ENCODE measurements around the gene EVPL. TPM values are rescaled to one million over a fixed set of nuclear protein-coding genes. Genes with fewer than 3 reads are reported as not detected.
A peak's percentile ranks its signal among the peaks of the same experiment; 100 is the strongest.
"Not testable (repeated sequence)": the region's sequence is repeated elsewhere in the genome, so short reads cannot be mapped to it uniquely, and the experiment has no call there.

Gene EVPL
- total RNA-seq, 2 experiments from 2014 or later: 0.16 to 0.34 TPM

DNA sequence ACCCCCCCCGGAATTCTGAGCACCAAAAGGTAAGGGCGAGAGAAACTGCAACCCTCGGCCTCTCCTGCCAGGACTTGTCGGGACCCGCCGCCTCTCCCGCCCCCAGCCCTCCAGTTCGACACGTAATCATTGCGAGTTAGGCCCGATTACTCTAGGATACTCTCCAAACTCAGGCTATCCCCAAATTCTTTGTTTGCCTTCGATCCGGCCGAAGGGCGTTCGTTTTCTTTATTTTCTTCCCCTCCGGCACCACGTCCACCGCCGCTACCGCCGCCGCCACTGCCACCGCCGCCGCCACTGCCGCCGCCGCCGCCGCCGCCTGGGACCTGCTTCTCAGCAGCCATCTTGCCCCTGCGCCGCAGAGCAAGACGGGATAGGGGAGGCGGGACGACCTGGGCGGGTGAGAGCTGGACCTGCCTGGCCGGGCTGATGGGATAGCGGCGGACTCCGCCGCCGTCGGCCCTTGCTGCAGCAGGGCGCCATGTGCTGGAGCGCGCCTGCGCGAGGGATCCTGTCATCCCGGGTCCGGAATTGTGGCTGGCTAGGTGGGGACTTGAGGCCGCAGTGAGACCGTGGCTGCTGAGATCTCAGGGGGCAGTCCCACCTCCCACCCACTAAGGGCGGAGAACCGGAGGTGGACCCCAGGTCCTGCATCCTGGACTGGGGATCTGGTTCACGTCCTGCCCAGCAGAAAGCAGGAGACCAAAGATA lies 45.2 kb upstream of the EVPL start, which contains the start of gene SRP68:
SRP68 (minus strand) TSS at position 370 of the 711 bp plus-strand sequence; CDS start at position 344, 26 bp downstream.
- Mint-ChIP-seq H3K36me3 (ENCODE audit: low read depth) (peaks cover 15% of the 10 kb centered on the region), H3K4me3 (peak within 1 kb of the TSS; percentile 92), H3K27ac (peak within 1 kb of the TSS; percentile 99), H3K4me1 (ENCODE audit: low read depth) (peaks cover 42% of the 10 kb centered on the region), H3K9me3 (no peaks in the 10 kb centered on the region), H3K27me3 (peaks cover 30% of the 10 kb centered on the region)
- ATAC-seq (peak; percentile 82), DNase-seq (peak; percentile 86)
- TF ChIP-seq, protein P1, sequence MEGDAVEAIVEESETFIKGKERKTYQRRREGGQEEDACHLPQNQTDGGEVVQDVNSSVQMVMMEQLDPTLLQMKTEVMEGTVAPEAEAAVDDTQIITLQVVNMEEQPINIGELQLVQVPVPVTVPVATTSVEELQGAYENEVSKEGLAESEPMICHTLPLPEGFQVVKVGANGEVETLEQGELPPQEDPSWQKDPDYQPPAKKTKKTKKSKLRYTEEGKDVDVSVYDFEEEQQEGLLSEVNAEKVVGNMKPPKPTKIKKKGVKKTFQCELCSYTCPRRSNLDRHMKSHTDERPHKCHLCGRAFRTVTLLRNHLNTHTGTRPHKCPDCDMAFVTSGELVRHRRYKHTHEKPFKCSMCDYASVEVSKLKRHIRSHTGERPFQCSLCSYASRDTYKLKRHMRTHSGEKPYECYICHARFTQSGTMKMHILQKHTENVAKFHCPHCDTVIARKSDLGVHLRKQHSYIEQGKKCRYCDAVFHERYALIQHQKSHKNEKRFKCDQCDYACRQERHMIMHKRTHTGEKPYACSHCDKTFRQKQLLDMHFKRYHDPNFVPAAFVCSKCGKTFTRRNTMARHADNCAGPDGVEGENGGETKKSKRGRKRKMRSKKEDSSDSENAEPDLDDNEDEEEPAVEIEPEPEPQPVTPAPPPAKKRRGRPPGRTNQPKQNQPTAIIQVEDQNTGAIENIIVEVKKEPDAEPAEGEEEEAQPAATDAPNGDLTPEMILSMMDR (IDR thresholded peaks at IDR 0.05): no peak
- POLR2A ChIA-PET: interaction anchor here (0.8 to 2.1 kb wide), 12 partner anchors 8 to 428 kb away, joined by 3 to 10 read pairs (median 4); partner anchors contain the start of gene EXOC7
- intact Hi-C loops (cut with micrococcal nuclease): no loop called here
- CTCF ChIA-PET: interaction anchor here (1.3 to 1.4 kb wide), 2 partner anchors 58 to 84 kb away, joined by 3 to 10 read pairs; no protein-coding TSS in a partner anchor

DNA sequence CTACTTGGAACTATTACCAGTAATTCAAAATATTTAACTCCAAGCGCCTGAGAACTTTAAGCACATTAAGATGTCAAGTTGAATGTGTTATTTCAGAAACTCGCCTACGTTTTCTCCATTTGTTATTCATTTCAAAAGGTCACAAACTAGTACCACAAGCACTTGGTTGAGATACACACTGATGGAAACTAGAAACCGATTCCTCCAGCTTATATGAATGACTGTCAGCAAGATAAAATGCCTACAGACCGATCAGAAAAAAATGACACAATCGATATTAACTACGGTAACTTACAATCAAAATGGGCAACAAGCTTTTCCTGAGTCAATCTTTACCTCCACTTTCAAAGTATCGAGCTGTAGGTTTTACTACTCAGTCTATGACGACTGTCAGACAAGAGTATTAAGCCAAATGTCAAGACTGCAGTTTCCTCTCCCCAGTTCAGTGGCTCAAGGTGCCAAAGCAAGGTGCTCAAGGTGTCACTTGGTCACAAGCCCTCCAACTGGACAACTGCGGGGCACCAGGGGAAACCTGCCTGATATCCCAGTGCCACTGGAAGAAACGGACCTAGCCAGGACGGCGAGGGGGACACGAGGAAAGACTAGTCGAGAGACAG lies 44.5 kb upstream of the EVPL start:
- ChIA-PET POLR2A (interaction anchor here (0.8 to 2.1 kb wide), 14 partner anchors 8 to 428 kb away, joined by 3 to 10 read pairs (median 3); partner anchors contain the start of gene EXOC7), CTCF (interaction anchor here (0.9 to 1.4 kb wide), 4 partner anchors 38 to 197 kb away, joined by 3 to 10 read pairs (median 4); no protein-coding TSS in a partner anchor)
- peak; percentile 67 for ATAC-seq
- Mint-ChIP-seq H3K4me1 (ENCODE audit: low read depth) (peaks cover 39% of the 10 kb centered on the region), H3K27ac (peak overlapping the region; percentile 99), H3K9me3 (no peaks in the 10 kb centered on the region), H3K27me3 (peaks cover 24% of the 10 kb centered on the region), H3K36me3 (ENCODE audit: low read depth) (peaks cover 20% of the 10 kb centered on the region), H3K4me3 (peak overlapping the region; percentile 92)
- intact Hi-C loops (cut with micrococcal nuclease): no loop called here
- peak; percentile 44 for DNase-seq
- TF ChIP-seq, protein P1 (IDR thresholded peaks at IDR 0.05): no peak

DNA sequence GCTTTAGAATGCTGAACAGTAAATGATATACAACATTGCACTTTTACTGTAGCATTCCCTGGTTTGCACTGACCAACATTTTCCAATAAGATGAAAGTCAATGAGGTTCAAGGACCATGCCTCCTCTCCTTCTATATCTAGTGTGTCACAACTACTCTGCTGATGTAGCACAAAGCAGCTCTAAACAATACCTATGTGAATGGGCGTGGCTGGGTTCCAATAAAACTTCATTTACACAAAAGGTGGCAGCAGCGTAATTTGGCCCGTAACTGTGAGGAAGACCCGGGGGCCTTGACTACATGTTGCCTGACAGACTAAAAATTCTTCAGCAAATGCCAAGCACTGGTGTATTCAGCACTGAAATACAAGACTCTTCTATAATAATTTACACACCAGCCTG lies 38.7 kb upstream of the EVPL start:
- Mint-ChIP-seq H3K27ac (peak overlapping the region; percentile 66), H3K4me3 (no peak overlapping the region), H3K27me3 (no peaks in the 10 kb centered on the region), H3K4me1 (ENCODE audit: low read depth) (peaks cover 32% of the 10 kb centered on the region), H3K9me3 (no peaks in the 10 kb centered on the region), H3K36me3 (ENCODE audit: low read depth) (peaks cover 54% of the 10 kb centered on the region)
- intact Hi-C loops (cut with micrococcal nuclease): no loop called here
- ChIA-PET POLR2A (interaction anchor here (1.8 to 2.6 kb wide), 2 partner anchors 9 to 52 kb away, joined by 4 to 16 read pairs; no protein-coding TSS in a partner anchor), CTCF (interaction anchor here (1.0 to 1.8 kb wide), 3 partner anchors 12 to 60 kb away, joined by 3 to 4 read pairs (median 4); no protein-coding TSS in a partner anchor)
- no peak for DNase-seq
- TF ChIP-seq, protein P1 (IDR thresholded peaks at IDR 0.05): no peak
- ATAC-seq: no peak

DNA sequence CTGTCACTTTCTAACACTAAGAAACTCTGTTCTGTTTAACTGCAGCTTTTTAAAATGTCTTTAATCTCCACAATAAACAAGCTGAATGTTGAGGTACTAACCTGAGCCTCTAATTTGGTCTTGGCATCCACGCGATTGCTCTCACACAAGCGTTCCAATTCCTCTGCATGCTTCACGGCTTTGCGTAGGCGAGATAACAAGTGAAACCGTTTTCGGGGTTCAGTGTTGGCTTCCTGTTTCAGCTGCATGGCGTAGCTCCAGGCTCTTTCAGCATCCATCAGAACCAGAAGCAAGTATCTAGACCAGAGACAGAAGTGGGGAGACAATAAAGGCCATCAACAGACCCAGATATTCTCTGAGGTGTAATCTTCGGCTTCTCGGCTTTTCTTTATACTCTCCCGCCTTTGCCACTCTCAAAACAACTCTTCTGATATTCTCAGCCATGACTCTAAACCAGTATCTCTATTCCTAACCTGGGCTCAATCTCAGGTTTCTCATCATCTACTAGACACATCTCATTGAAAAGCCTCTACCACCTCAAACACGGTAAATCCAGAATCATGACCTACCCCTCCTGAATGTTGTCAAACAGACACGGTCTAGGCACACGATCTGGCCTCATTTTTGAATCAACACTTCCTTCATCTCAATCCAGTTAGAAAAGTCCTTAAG lies 36.9 kb upstream of the EVPL start:
- H3K4me1 Mint-ChIP-seq (ENCODE audit: low read depth): peaks cover 23% of the 10 kb centered on the region
- peak; percentile 75 for ATAC-seq
- ChIA-PET POLR2A (interaction anchor here (0.7 to 1.7 kb wide), 7 partner anchors 11 to 289 kb away, joined by 3 to 6 read pairs (median 4); partner anchors contain the start of gene PRPSAP1), CTCF (interaction anchor here (0.7 to 1.7 kb wide), 11 partner anchors 11 to 321 kb away, joined by 3 to 14 read pairs (median 3); no protein-coding TSS in a partner anchor)
- peak overlapping the region; percentile 9 for H3K4me3 Mint-ChIP-seq
- H3K9me3 Mint-ChIP-seq: no peaks in the 10 kb centered on the region
- H3K27ac Mint-ChIP-seq: peak overlapping the region; percentile 51
- peak; percentile 61 for DNase-seq
- peaks cover 58% of the 10 kb centered on the region for H3K36me3 Mint-ChIP-seq (ENCODE audit: low read depth)
- H3K27me3 Mint-ChIP-seq: no peaks in the 10 kb centered on the region
- TF ChIP-seq, protein P1 (IDR thresholded peaks at IDR 0.05): no peak
- intact Hi-C loops (cut with micrococcal nuclease): no loop called here

DNA sequence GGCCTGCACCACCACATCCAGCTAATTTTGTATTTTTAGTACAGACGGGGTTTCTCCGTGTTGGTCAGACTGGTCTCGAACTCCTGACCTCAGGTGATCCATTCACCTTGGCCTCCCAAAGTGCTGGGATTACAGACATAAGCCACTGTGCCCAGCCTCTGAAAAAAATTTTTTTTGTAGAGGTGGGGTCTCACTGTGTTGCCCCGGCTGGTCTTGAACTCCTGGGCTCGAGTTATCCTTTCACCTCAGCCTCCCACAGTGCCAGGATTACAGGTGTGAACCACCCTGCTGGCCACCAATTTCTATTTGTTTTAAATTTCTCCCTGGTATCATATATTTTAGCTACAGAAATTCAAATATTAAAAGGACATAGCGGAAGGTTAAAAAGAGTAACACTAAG lies 31.2 kb upstream of the EVPL start:
- peaks cover 56% of the 10 kb centered on the region for H3K36me3 Mint-ChIP-seq (ENCODE audit: low read depth)
- POLR2A ChIA-PET: interaction anchor here (3.2 kb wide), 1 partner anchor 8 kb away, joined by 16 read pairs; no protein-coding TSS in a partner anchor

More for the DNA sequence above, 31.2 kb upstream of the EVPL start:
- intact Hi-C loops (cut with micrococcal nuclease); H3K27ac Mint-ChIP-seq; DNase-seq; H3K4me1 Mint-ChIP-seq (ENCODE audit: low read depth); H3K27me3 Mint-ChIP-seq; H3K9me3 Mint-ChIP-seq; ATAC-seq; H3K4me3 Mint-ChIP-seq: not testable (repeated sequence)
- CTCF ChIA-PET: interaction anchor here (1.0 to 1.7 kb wide), 2 partner anchors 44 to 59 kb away, joined by 3 to 5 read pairs; no protein-coding TSS in a partner anchor

All from activated CD8-positive, alpha-beta T cell treated with anti-CD3 and anti-CD28 coated beads for 36 hours (primary cell).